CD4-positive, alpha-beta T cell (primary cell): ENCODE results near the gene RTKN2. TPM values are rescaled to one million over a fixed set of nuclear protein-coding genes. Genes with fewer than 3 reads are reported as not detected.
"Not testable (repeated sequence)": the region's sequence is repeated elsewhere in the genome, so short reads cannot be mapped to it uniquely, and the experiment has no call there.

Experiments used
- ATAC-seq: fragments of 200-7000 bp; cut with Tn5 transposase; one replicate; pipeline ENCODE4 v1.10.0; 2022; ENCODE audit warnings: mild to moderate bottlenecking; ENCODE audit not compliant: poor library complexity
- CTCF ChIA-PET: fragments of 350-600 bp; sonication (Branson Sonifier 250); formaldehyde crosslinking; loops from one replicate; lab custom pipeline; 2021; ENCODE audit warnings: antibody characterized with exemption, inconsistent platforms; lab: Charles Lee
- POLR2A ChIA-PET: fragments of 350-600 bp; sonication (Branson Sonifier 250); formaldehyde crosslinking; loops from one replicate; lab custom pipeline; 2021; ENCODE audit warnings: antibody characterized with exemption, inconsistent platforms; lab: Charles Lee
- DNase-seq, 14 experiments: peaks; one replicate each; pipeline ENCODE4 v3.0.0-alpha.2; 2013 to 2020; ENCODE audit warnings: mixed read lengths in 2 of 14
- H3K27ac ChIP-seq, 2 donors: one replicate each; pipeline versions ENCODE4 v1.5.1 to v1.7.0; 2013; ENCODE audit warnings: low read length in 2 of 2, low read depth in 1 of 2, mild to moderate bottlenecking in 1 of 2
- H3K27me3 ChIP-seq, 2 experiments: 1 replicate in 1 of 2; 2 replicates in 1 of 2; pipeline versions ENCODE4 v1.6.1 to v1.7.0; 2013; ENCODE audit warnings: low read length in 2 of 2, control low read depth in 1 of 2, mild to moderate bottlenecking in 1 of 2, moderate library complexity in 1 of 2; ENCODE audit not compliant: insufficient read depth in 2 of 2, control insufficient read depth in 1 of 2
- H3K36me3 ChIP-seq: one replicate; pipeline ENCODE4 v1.6.1; 2013; ENCODE audit warnings: low read length, control low read depth; ENCODE audit not compliant: insufficient read depth
- H3K4me1 ChIP-seq: one replicate; pipeline ENCODE4 v1.6.1; 2013; ENCODE audit warnings: low read length, control low read depth; ENCODE audit not compliant: insufficient read depth
- H3K4me3 ChIP-seq: one replicate; pipeline ENCODE4 v1.5.1; 2013; ENCODE audit warnings: mild to moderate bottlenecking, low read length, moderate library complexity
- H3K9me3 ChIP-seq, 2 experiments: 1 replicate in 1 of 2; 2 replicates in 1 of 2; pipeline versions ENCODE4 v1.6.1 to v1.7.0; 2013; ENCODE audit warnings: low read length in 2 of 2, mild to moderate bottlenecking in 2 of 2, control low read depth in 1 of 2, moderate library complexity in 1 of 2; ENCODE audit not compliant: control insufficient read depth in 1 of 2, insufficient read depth in 1 of 2
- H3K27ac Mint-ChIP-seq: one replicate; pipeline ENCODE4 v1.8.0; 2020; ENCODE audit warnings: mixed read lengths
- H3K27me3 Mint-ChIP-seq: one replicate; pipeline ENCODE4 v1.8.0; 2021; ENCODE audit warnings: mixed read lengths
- H3K36me3 Mint-ChIP-seq: one replicate; pipeline ENCODE4 v1.8.0; 2021; ENCODE audit warnings: low read depth, mixed read lengths
- H3K4me1 Mint-ChIP-seq: one replicate; pipeline ENCODE4 v1.8.0; 2021; ENCODE audit warnings: low read depth, mixed read lengths
- H3K4me3 Mint-ChIP-seq: one replicate; pipeline ENCODE4 v1.8.0; 2020; ENCODE audit warnings: mild to moderate bottlenecking, mixed read lengths
- H3K9me3 Mint-ChIP-seq: one replicate; pipeline ENCODE4 v1.8.0; 2020; ENCODE audit warnings: mixed read lengths
- intact Hi-C, 2 experiments: fragments of 100-400 bp; cut with DNase I in 1 of 2; cut with micrococcal nuclease in 1 of 2; formaldehyde crosslinking; loops; one replicate each; pipeline versions ENCODE4 v1.15.1 to v1.9.0; 2023 to 2025; cut with DNase I, micrococcal nuclease
- total RNA-seq, 174 experiments: library from RNA in 2 of 174; stranded (reverse) in 2 of 174; gene quantifications; one replicate each; pipeline ENCODE4 v1.2.3 and lab custom pipeline; 2021 to 2026
- TF ChIP-seq, protein P1 (sequence below): fragments of 200-600 bp; IDR thresholded peaks from one replicate; pipeline ENCODE4 v1.8.0; 2022; ENCODE audit warnings: antibody characterized with exemption, mild to moderate bottlenecking

The RTKN2 gene
- total RNA-seq, 2 experiments from 2014 or later = 3.7 to 3.9 TPM

DNA sequence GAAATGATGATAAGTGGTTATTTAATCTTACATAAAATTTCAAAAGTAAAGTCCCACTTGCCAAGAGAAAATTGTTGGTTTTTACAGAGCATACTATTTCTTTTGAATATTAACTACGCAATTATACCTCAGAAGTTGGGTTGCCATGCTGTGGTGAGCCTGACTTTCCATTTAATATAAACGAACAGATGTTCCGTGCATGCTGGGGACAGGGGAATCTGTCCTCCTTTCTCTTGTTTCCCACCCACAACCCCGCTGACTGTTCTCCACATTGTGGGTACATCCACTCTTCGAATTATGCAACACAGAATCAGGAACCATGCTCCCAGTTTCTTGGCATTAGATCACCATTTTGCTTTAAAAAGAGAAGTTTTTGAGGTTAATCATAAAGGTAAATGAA is 29.2 kb upstream of the RTKN2 start:
- CTCF ChIA-PET = no interaction called here
- peaks cover 2% of the 10 kb centered on the region for H3K9me3 Mint-ChIP-seq
- Histone ChIP-seq H3K4me3 (no peak overlapping the region), H3K27me3 (no peaks in the 10 kb centered on the region), H3K9me3 (peaks cover 0 to 3% of the 10 kb centered on the region in 2 experiments), H3K4me1 (peaks cover 2% of the 10 kb centered on the region), H3K27ac (no peak overlapping the region), H3K36me3 (no peaks in the 10 kb centered on the region)
- TF ChIP-seq, protein P1, sequence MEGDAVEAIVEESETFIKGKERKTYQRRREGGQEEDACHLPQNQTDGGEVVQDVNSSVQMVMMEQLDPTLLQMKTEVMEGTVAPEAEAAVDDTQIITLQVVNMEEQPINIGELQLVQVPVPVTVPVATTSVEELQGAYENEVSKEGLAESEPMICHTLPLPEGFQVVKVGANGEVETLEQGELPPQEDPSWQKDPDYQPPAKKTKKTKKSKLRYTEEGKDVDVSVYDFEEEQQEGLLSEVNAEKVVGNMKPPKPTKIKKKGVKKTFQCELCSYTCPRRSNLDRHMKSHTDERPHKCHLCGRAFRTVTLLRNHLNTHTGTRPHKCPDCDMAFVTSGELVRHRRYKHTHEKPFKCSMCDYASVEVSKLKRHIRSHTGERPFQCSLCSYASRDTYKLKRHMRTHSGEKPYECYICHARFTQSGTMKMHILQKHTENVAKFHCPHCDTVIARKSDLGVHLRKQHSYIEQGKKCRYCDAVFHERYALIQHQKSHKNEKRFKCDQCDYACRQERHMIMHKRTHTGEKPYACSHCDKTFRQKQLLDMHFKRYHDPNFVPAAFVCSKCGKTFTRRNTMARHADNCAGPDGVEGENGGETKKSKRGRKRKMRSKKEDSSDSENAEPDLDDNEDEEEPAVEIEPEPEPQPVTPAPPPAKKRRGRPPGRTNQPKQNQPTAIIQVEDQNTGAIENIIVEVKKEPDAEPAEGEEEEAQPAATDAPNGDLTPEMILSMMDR = no peak
- DNase-seq (no peak), ATAC-seq (no peak)
- H3K27ac Mint-ChIP-seq = no peak overlapping the region
- H3K27me3 Mint-ChIP-seq = peaks cover 14% of the 10 kb centered on the region
- peaks cover 7% of the 10 kb centered on the region for H3K4me1 Mint-ChIP-seq
- no peaks in the 10 kb centered on the region for H3K36me3 Mint-ChIP-seq
- intact Hi-C loops = no loop called here
- POLR2A ChIA-PET = no interaction called here
- H3K4me3 Mint-ChIP-seq = no peak overlapping the region

GRCh38 chr10:62284221-62284620 is 15.6 kb upstream of the RTKN2 start:
- DNase-seq (no peak), ATAC-seq (no peak)
- Mint-ChIP-seq H3K4me1 (no peaks in the 10 kb centered on the region), H3K36me3 (no peaks in the 10 kb centered on the region), H3K9me3 (peaks cover 2% of the 10 kb centered on the region), H3K4me3 (no peak overlapping the region), H3K27ac (no peak overlapping the region), H3K27me3 (peaks cover 11% of the 10 kb centered on the region)
- POLR2A ChIA-PET = no interaction called here
- H3K4me1 ChIP-seq = no peaks in the 10 kb centered on the region
- H3K4me3 ChIP-seq = no peak overlapping the region
- TF ChIP-seq, protein P1 = no peak
- H3K9me3 ChIP-seq = no peaks in the 10 kb centered on the region
- H3K27me3 ChIP-seq = no peaks in the 10 kb centered on the region
- intact Hi-C loops = no loop called here
- no peaks in the 10 kb centered on the region for H3K36me3 ChIP-seq
- CTCF ChIA-PET = no interaction called here
- H3K27ac ChIP-seq = no peak overlapping the region

GRCh38 chr10:62281348-62281747 is 12.7 kb upstream of the RTKN2 start:
- H3K27ac ChIP-seq, H3K4me3 ChIP-seq, H3K36me3 Mint-ChIP-seq, H3K9me3 Mint-ChIP-seq, H3K36me3 ChIP-seq, intact Hi-C loops, H3K4me1 Mint-ChIP-seq, H3K9me3 ChIP-seq, POLR2A ChIA-PET, H3K27ac Mint-ChIP-seq, ATAC-seq, H3K27me3 ChIP-seq, H3K4me1 ChIP-seq, DNase-seq, H3K4me3 Mint-ChIP-seq: not testable (repeated sequence)
- CTCF ChIA-PET = interaction anchor here (0.7 kb wide), 1 partner anchor 17 kb away, joined by 4 read pairs; no protein-coding TSS in a partner anchor
- peaks cover 17% of the 10 kb centered on the region for H3K27me3 Mint-ChIP-seq

GRCh38 chr10:62280392-62280791 is 11.7 kb upstream of the RTKN2 start:
- H3K4me1 ChIP-seq, POLR2A ChIA-PET, H3K9me3 ChIP-seq, H3K36me3 Mint-ChIP-seq, H3K4me3 ChIP-seq, H3K27ac ChIP-seq, H3K4me3 Mint-ChIP-seq, H3K4me1 Mint-ChIP-seq, intact Hi-C loops, H3K9me3 Mint-ChIP-seq, H3K27ac Mint-ChIP-seq, ATAC-seq, H3K36me3 ChIP-seq, CTCF ChIA-PET, H3K27me3 ChIP-seq, DNase-seq: not testable (repeated sequence)
- peaks cover 14% of the 10 kb centered on the region for H3K27me3 Mint-ChIP-seq
